ENCODE data around the gene GADD45A.

DNA sequence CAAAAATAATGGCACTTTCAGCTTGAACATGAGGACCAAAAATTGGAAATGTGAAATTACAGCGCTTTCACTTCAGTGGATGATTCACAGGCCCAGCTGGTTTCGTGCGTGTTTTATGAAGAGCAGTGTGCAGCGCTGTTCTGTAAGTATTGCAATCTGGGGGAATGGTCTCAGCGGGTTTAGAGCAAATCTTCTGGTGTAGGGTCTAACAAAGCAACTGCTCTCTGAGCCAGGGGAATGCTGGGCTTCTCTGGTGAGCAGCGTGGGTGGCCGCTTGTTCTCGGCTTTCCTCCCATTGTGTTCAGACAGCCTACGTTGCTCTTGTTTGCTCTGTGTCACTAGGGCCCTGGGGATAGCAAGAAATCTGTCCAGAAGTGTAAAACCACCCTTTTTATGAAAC is 42.4 kb upstream of the GADD45A start:
- TF ChIP-seq, protein P1, sequence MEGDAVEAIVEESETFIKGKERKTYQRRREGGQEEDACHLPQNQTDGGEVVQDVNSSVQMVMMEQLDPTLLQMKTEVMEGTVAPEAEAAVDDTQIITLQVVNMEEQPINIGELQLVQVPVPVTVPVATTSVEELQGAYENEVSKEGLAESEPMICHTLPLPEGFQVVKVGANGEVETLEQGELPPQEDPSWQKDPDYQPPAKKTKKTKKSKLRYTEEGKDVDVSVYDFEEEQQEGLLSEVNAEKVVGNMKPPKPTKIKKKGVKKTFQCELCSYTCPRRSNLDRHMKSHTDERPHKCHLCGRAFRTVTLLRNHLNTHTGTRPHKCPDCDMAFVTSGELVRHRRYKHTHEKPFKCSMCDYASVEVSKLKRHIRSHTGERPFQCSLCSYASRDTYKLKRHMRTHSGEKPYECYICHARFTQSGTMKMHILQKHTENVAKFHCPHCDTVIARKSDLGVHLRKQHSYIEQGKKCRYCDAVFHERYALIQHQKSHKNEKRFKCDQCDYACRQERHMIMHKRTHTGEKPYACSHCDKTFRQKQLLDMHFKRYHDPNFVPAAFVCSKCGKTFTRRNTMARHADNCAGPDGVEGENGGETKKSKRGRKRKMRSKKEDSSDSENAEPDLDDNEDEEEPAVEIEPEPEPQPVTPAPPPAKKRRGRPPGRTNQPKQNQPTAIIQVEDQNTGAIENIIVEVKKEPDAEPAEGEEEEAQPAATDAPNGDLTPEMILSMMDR (IDR thresholded peaks at IDR 0.05 in 8 of 11, conservative IDR thresholded peaks at IDR 0.05 in 3 of 11): no peak
- TF ChIP-seq POLR2A (IDR thresholded peaks at IDR 0.05) (no peak), POLR2AphosphoS5 (IDR thresholded peaks at IDR 0.05) (no peak)

Measured in spleen (tissue), 7 donors.